ENCODE data around the gene GMPPA. TPM values are rescaled to one million over a fixed set of nuclear protein-coding genes. Genes with fewer than 3 reads are reported as not detected.

The GMPPA gene
- total RNA-seq, 1 donor from 2014 or later = 23.2 TPM

GRCh38 chr2:219453671-219454590 lies 44.8 kb upstream of the GMPPA start:
- Mint-ChIP-seq H3K27ac (ENCODE audit: unreplicated experiment) (peak overlapping the region; percentile 82), H3K9me3 (ENCODE audit: unreplicated experiment) (peaks cover 10% of the 10 kb centered on the region), H3K27me3 (ENCODE audit: unreplicated experiment) (peaks cover 17% of the 10 kb centered on the region), H3K4me1 (ENCODE audit: low read depth, unreplicated experiment) (peaks cover 26% of the 10 kb centered on the region), H3K4me3 (ENCODE audit: unreplicated experiment) (peak overlapping the region; percentile 67), H3K36me3 (ENCODE audit: unreplicated experiment) (no peaks in the 10 kb centered on the region)
- TF ChIP-seq CTCF (IDR thresholded peaks at IDR 0.05; ENCODE audit: partially characterized antibody, unreplicated experiment) = no peak
- DNase-seq = no peak

DNA sequence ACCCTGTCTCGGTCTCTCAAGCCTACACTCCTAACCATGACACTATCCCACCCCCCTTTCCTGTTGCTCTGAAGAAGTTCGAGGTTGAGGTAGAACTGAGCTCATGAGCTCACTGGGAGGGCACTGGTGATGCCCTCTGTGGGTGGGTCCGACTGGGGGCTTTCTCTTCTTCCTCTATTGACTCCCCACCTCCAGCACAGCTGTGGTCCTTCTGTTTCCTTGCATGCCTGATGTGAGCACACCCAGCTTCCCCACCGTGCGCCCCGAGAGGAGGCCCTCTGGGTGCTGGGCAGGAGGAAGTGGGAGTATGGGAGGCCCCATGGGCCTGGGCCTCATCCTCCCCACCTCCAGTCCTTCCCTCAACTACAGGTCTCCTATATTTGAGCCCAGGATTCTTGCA lies 43.1 kb upstream of the GMPPA start:
- Mint-ChIP-seq H3K36me3 (ENCODE audit: unreplicated experiment) (no peaks in the 10 kb centered on the region), H3K4me1 (ENCODE audit: low read depth, unreplicated experiment) (peaks cover 31% of the 10 kb centered on the region)

DNA sequence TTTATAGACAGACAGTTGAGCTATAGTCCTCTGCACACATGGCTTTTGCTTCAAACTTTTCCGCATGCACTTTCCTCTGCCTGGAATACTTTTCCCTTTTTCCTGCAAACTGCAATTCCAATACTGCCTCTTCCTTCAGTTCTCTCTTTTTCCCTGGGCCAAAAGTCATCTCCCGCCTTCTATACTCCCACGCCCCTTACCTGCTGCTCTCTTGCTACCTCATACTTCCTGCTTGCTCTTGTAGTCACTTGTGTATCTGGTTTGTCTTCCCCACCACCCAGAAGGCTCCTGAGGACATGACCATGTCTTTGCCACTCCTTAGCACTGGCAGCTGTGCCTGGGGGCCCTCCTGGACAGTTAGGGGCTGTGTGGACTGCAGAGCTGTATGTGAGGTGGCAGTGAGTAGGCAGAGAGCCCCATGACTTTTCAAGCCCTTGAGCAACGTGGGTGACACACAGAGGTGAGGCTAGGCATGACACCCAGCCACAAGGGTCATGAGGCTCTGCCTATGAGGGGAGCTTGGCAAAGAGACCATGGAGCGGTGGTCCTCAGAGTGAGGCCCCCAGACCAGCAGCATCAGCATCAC lies 40.8 kb upstream of the GMPPA start:
- peaks cover 3% of the 10 kb centered on the region for H3K9me3 Mint-ChIP-seq (ENCODE audit: unreplicated experiment)
- H3K27ac Mint-ChIP-seq (ENCODE audit: unreplicated experiment) = no peak overlapping the region
- H3K36me3 Mint-ChIP-seq (ENCODE audit: unreplicated experiment) = no peaks in the 10 kb centered on the region
- peaks cover 28% of the 10 kb centered on the region for H3K4me1 Mint-ChIP-seq (ENCODE audit: low read depth, unreplicated experiment)
- TF ChIP-seq CTCF (IDR thresholded peaks at IDR 0.05; ENCODE audit: partially characterized antibody, unreplicated experiment) = no peak
- DNase-seq = no peak
- peaks cover 10% of the 10 kb centered on the region for H3K27me3 Mint-ChIP-seq (ENCODE audit: unreplicated experiment)
- H3K4me3 Mint-ChIP-seq (ENCODE audit: unreplicated experiment) = peak overlapping the region; percentile 4

More for the DNA sequence above, 43.1 kb upstream of the GMPPA start:
- Mint-ChIP-seq H3K27me3 (ENCODE audit: unreplicated experiment) (peaks cover 11% of the 10 kb centered on the region), H3K4me3 (ENCODE audit: unreplicated experiment) (no peak overlapping the region), H3K9me3 (ENCODE audit: unreplicated experiment) (peaks cover 7% of the 10 kb centered on the region), H3K27ac (ENCODE audit: unreplicated experiment) (no peak overlapping the region)
- no peak for TF ChIP-seq CTCF (IDR thresholded peaks at IDR 0.05; ENCODE audit: partially characterized antibody, unreplicated experiment)
- DNase-seq = no peak

DNA sequence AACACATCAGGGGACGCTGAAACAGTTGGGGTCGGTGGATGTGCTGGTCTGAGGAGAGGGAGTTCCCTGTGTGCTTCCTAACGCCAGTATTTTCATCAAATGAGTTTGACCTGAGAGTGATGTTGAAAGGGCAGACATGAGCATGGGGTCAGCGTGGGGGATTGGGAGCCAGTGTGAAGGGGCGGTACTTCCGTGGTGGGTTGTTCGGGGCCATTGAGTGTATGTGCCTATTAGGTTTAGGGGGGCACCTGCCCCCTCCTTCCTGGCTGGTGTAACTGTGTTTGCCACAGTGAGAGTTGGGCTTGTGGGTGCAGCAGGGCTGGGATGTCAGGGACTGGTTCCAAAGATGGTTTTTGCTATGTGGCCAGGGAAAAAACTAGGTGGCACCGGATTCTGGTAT lies 39.7 kb upstream of the GMPPA start:
- peaks cover 3% of the 10 kb centered on the region for H3K9me3 Mint-ChIP-seq (ENCODE audit: unreplicated experiment)
- DNase-seq = no peak
- peaks cover 22% of the 10 kb centered on the region for H3K4me1 Mint-ChIP-seq (ENCODE audit: low read depth, unreplicated experiment)
- H3K27ac Mint-ChIP-seq (ENCODE audit: unreplicated experiment) = peak overlapping the region; percentile 54
- H3K4me3 Mint-ChIP-seq (ENCODE audit: unreplicated experiment) = no peak overlapping the region
- peaks cover 6% of the 10 kb centered on the region for H3K27me3 Mint-ChIP-seq (ENCODE audit: unreplicated experiment)
- TF ChIP-seq CTCF (IDR thresholded peaks at IDR 0.05; ENCODE audit: partially characterized antibody, unreplicated experiment) = no peak
- H3K36me3 Mint-ChIP-seq (ENCODE audit: unreplicated experiment) = no peaks in the 10 kb centered on the region

All from glutamatergic neuron (in vitro differentiated cells).